GM18526 (cell line): ENCODE measurements around the gene NTNG1.

Experiments
- POLR2A ChIP-seq: IDR thresholded peaks from 3 replicates; pipeline ENCODE4 v1.6.1; 2011; ENCODE audit not compliant: insufficient read length; ENCODE audit errors: extremely low read depth

Gene NTNG1

DNA sequence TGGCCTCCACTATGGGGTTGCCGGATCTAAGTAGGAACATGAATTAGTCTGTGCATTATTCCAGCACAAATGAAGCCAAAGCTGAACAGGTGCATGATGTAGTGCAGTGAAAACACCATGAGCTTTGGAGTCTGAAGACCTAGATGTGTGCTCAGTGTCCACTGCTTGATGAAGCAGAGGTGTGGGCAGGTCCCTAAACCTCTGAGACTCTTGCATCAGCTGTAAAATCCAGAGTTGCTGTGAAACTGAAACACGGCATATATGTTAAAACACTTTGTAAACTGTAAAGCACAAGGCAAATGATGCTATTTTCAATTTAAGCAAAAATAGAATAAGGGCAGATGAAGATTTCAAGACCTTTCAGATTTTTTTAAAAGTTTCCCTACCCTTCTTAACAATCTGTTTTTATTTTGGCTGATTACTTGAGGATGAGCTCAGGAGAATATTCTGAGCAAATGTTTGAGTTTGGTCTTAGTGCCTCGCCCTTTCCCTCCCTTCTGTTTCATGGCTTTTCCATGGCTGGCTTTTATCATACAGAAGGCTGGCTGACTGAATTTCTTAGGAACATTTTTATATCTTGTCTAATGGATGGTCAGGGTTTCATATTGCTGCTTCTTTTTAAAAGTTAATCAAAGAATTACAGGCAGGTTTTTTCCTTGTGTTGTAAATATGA is 221.8 kb downstream of the NTNG1 start:
- TF ChIP-seq POLR2A, result no peak

DNA sequence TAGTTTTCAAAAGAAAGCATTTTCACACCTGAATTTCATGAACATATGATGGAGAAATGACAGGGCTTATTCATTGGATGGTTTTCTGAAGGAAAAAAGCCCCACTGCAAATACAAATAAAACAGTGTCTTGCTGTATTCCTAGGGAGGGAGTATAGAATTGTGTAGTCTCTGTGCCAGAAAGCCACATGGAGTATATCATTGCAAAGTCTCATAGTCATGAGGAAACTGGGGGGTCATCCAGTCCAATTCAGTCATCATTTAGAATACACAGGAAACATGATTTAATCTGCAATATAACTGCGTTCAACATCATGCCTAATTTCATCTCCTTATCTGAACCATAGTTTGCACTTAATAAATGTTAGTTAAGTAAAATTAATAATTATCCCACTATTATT is 222.3 kb downstream of the NTNG1 start:
- no peak for TF ChIP-seq POLR2A

DNA sequence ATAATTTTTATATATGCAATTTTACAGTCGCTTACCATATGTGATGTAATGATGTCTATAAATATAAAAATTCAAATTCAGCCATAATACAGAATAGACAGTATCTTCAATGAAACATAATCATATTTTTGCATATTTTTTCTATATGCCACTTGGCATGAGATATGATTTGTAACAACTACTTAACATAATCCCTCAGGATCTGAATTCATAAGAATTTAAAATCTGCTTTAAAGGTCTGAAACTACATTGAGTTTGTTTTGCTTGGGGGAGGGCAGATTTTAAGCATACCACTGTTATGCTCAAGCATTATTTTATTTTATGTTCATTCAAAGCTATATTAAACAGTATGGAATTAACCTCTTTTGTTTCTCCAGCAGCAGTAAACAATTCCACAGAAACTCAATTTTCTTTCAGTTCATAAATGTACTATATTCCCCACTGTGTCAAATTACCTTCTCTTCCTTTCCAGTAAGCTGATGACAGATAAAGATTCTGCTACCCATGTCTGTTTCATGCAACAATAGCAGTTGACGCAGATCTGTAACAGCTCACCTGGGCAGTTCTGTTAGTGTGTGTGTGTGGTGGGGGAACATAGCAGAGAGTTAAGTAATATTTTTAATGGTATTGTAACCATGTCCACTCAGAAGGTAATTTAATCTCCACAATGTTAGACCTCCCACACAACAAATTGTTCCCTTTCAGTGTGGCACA is 224.8 kb downstream of the NTNG1 start:
- TF ChIP-seq POLR2A, result no peak

DNA sequence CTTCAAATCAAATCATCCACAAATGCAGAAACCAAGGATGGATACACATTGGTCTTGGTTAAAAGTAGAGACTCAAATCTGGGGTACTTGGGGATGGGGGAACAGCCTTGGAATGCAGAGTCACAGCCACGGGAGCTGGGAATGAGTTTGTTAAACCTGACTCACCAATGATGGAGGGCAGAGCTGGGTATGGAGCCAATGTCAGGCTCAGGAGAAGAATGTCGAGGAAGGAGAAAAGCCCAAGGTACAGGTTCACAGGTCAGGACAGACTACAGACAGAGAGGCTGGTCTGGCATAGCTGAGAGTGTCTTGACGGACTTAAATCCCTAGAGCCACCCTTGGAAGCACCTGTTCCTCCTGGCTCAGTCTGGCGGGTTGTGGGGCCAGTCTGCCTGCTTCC is 237.6 kb downstream of the NTNG1 start:
- TF ChIP-seq POLR2A, result no peak

DNA sequence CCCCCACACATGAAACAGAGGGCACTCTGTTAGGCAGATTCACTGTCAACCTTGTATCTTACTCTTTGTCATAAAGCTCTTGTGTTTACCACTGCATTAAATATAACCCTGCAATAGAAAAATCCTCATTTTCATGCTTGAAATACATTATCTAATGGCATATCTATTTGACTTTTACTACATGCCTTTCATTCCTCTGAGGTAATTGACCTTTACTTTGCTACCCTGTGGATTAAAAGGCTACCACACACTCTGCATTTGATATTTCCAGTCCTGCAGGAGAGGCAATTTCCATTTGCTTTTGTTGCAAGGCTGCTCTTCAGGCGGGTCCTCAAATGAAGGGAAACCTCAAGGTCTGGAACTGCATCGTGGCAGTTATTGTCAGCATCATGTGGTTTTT is 238.0 kb downstream of the NTNG1 start:
- no peak for TF ChIP-seq POLR2A

DNA sequence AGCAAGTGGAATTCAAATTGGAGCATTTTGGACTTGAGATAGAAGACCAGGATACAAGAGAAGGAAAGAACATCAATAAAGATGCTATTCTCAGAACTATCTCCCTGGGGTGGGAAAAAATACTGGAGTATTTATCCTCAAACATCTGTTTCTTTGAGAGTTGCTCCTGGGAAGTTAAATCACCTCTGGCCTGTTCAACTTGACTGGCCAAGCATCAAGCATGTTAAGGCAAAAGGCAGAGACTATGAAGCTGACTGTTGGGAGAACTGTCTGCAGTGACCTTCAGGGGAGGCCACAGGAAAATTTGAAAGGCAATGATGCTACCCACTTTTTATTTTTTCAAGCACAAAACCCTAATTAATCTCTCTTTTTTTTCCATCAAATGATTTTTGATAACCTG is 239.0 kb downstream of the NTNG1 start:
- TF ChIP-seq POLR2A, result no peak

DNA sequence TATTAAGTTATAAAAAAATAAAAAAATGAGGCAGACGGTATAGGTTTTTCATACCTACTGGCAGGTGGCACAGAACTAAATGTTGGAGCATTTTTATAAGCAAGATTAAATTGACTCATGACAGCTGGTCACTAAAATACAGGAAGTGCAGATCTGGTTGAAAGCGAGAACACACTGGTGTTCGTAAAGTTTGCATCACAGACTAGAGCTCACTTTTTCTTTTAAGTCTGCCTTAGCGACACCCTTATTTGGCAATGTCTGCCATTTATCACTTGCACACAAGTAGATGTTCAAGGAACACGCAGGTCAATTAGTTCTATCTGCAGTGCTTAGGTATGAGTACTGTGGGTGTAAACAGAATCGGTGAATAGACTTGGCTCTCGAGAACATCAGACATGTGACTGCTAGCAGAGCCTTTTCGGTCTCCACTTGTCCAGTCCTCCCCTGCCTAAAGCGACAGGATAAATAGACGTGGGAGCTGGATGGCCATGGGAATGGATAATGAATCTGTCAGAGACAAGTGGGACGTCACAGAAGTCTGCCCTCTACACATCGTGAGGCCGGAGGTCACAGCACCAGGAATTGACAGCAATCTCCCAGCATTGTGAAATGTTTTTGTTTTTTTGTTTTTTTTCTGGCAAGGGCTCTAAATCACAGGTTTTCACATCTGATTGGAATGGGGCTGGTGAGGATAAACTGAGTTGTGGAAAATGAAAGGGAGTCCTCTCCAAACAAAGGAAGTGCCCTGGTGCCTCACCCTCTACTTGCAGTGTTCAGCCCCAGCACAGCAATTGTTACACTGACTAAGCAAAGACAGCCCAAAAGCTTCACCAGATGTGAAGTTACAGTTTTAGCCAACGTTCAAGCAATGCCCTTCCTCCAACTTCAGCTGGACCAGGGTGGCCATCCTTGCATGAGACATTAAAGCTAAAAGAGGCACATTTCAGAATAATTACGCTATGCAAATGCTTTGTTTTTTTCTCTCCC is 248.9 kb downstream of the NTNG1 start:
- no peak for TF ChIP-seq POLR2A

DNA sequence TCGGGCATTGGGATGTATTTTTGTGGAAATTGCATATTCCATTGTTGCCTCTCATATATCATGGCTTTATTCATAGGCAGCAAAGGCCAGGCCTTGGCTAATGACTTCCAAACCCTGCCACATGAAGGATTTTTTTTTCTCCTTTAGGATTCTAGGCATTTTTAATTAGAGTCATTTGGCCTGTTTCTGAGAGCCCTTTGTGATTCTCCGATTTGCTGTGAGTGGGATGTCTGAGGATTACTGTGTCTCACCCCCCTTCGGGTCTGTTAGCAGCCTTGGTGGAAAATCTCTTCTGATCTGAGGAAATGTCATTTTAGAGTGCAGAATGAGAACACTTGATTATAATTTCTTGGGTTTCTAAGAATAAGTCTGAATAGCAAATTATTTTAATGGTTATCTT is 253.5 kb downstream of the NTNG1 start:
- no peak for TF ChIP-seq POLR2A

DNA sequence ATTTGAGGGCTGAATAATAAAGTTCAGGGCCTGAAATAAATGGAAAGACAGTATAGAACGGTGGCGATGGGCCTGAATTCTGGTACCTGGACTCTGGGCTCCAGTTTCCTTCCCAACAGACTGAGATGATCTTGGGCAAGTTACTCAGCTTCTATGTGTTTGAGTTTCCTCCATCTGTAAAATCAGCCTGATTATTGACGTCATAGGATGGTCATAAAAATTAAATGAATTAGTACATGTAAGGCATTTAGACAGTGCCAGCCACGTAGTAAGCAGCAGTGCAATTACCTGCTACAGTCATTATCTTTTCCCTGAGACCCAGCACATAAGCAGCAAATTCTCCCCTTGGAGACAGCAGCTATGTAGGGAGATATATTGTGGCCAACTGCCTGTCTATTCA is 260.9 kb downstream of the NTNG1 start:
- no peak for TF ChIP-seq POLR2A

DNA sequence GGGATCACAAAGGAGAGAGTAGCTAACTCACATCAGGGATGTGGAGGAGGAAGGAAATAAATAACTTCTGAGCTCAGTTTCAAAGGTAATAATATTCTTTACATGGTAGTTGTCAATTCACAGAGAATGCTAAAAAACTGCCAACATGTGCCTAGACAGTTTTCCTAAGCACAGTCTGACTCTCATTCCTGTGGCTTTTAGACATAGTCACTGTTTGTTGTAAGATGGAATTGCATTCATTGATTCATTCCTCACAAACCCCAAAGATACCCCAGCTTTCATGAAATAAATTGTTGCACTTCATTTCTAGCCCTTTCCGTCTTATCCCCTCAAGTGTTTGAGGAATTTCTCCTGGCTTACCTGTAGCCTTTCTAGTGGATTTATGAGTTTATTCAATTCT is 263.9 kb downstream of the NTNG1 start:
- no peak for TF ChIP-seq POLR2A

DNA sequence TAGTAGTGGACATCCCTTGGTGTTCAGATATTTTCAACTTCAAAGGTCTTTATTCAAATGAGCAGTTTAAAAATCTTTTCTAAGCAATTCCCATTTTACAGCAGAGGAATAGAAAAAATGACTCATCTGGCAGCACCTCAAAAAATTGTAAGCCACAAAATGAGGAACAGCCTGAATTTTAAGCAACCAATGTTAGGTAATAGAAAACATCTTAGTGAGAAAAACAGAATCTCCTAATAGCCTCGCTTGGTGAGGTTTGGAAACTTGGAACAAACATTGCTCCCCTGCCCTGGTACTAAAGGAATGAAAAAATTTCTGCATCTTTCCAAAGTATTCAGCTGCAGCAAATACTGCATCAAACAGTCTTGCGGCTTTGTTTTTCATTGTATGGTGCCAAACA is 264.4 kb downstream of the NTNG1 start:
- TF ChIP-seq POLR2A, result no peak

DNA sequence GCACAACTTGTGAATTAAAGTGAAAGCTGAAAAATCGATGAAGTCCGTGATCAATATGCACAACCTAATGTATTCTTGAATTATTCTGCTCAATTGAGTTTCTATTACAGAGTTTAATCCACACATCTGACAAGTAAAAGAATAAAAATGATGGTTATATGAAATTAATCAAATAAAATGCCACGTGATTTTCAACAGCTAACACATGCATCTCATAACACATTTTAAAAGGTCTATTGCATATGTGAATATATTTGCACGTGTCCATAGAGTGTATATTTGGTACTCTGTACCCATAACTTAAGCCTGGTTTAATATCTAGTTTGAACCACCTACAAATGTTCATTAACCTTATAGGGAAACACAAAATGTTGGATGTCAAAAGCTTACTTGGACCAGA is 266.2 kb downstream of the NTNG1 start:
- TF ChIP-seq POLR2A, result no peak

DNA sequence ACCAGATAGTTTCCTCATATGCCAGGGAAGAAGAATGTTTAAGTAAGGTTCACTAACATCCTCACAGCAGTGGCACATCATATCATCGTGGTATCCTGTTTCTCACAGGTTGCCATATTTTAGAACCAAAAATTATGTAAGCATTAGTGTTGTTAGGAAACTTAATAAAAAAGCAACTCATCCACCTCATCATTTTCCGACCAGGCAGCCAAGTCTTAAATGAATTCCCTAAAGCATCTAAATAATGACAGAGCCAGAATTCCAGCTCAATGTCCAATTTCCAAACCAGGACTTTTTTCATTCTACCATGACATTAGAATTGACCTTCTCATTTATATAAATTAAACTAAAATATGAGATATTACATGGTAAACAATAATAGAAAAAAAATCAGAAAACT is 272.7 kb downstream of the NTNG1 start:
- no peak for TF ChIP-seq POLR2A

DNA sequence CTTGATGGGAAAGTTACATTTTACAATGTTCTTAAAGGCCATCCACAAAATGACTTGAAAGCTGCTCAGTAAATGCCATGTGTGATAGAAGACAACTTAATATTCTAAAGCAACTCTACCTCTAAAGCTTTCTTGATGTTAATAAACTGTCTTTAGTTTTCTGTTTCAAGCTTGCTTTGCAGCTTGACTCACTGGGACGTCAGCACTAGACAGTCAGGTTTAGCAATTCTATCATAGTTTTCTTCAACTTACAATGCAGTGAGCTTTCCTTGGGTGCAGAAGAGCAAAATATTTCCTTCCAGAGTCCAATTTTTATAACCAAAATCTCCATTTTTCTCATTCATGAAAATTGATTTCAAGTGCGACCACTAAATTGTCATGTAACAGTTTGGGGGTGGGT is 273.1 kb downstream of the NTNG1 start:
- TF ChIP-seq POLR2A, result no peak

DNA sequence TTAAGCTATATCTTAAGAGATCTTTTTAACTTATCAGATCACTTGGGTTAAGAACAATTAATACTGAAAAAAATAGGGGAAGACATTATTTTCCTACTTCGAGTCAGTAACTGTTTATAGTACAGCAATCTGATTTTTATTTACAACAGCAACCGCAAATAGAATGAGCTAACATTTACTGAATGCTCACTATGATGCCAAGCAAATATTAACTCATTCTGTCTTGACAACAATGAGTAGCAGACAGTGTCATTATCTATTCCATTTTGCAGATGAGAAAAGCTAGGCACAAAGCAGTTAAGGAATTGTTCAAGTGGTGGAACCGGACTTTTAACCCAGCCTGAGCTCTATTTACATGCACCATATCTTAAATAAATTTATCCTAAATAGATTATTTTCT is 273.7 kb downstream of the NTNG1 start:
- TF ChIP-seq POLR2A, result no peak

DNA sequence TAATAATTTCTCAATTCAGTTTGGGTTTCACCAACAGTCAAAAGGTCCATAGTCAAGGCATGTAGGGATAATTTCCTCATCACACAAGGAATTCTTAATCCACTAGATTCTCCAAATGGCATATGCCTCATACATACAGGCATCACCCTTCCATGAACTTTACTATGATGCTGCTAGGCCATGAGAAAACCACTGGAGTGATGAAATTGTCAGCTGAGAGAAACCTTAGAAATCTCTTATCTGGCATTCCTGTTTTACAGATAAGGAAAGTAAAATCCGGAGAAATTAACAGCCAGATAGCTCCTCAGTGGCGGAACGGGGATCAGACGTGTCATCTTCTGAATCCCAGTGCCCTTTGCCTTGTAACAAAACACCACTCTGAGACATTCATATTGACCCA is 274.4 kb downstream of the NTNG1 start:
- TF ChIP-seq POLR2A, result no peak

DNA sequence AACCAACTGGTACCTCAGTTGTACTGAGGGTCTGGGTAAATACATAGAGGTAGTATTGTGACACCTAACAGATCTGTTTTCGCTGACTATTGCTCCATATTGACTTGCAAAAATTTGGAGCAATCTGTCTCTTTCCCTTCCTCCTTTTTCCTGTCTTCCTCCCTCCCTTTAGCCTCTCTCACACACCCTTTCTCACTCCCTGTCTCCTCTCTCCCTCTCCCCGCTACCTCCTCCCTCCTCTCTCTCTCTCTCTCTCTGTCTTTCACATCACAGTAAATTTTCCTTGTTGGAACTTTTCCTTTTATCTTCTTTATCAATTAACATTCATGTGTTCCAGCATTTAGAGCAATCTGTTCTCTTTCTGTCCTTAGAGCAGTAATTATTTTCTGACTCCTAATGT is 278.2 kb downstream of the NTNG1 start:
- TF ChIP-seq POLR2A, result no peak

DNA sequence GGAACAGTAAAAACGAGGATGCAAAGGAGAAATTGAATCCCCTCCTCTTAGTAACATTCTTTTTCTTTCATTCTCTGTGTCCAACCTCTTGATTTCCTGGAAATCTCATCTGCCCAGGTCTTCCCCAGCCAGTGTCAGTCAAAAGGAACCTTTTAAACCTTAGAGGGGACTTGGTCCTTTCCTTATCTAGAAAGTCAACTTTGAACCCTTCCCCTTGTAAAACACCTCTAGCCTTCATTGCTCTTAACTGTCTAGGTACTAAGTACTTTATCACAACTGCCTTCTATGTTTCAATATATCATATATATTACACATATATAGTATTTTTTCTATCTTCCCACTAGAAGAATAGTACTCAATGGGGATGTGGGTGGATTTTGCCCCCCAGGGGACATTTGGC is 282.1 kb downstream of the NTNG1 start:
- TF ChIP-seq POLR2A, result no peak
